KMS-11 (cell line): Measurements from ENCODE around the gene MACROD2.

Experiments
- H2AFZ ChIP-seq: fragments of 200-600 bp; sonication (generic); 2 replicates; pipeline ENCODE4 v1.6.1; 2016; ENCODE audit warnings: antibody characterized with exemption, mixed run types, low read depth
- H3K27ac ChIP-seq: fragments of 200-600 bp; sonication (generic); 2 replicates; pipeline ENCODE4 v1.6.1; 2016; ENCODE audit warnings: mild to moderate bottlenecking, mixed run types
- H3K27me3 ChIP-seq: fragments of 200-600 bp; sonication (generic); 2 replicates; pipeline ENCODE4 v1.6.1; 2017; ENCODE audit warnings: mild to moderate bottlenecking, low read depth, mixed run types, moderate library complexity; ENCODE audit not compliant: insufficient read depth
- H3K36me3 ChIP-seq: fragments of 200-600 bp; sonication (generic); 2 replicates; pipeline ENCODE4 v1.6.1; 2017; ENCODE audit warnings: mild to moderate bottlenecking, mixed run types; ENCODE audit not compliant: insufficient read depth
- H3K4me1 ChIP-seq: fragments of 200-600 bp; sonication (generic); 2 replicates; pipeline ENCODE4 v1.6.1; 2016; ENCODE audit warnings: mild to moderate bottlenecking, low read depth, mixed run types; ENCODE audit not compliant: poor library complexity, severe bottlenecking
- H3K4me2 ChIP-seq: fragments of 200-600 bp; sonication (generic); 2 replicates; pipeline ENCODE4 v1.7.0; 2016; ENCODE audit warnings: mild to moderate bottlenecking, mixed run types
- H3K4me3 ChIP-seq: fragments of 200-600 bp; sonication (generic); IDR thresholded peaks from 2 replicates; pipeline ENCODE4 v1.6.1; 2017; ENCODE audit warnings: low read depth, low read length, mixed read lengths; ENCODE audit not compliant: insufficient read depth
- H3K79me2 ChIP-seq: fragments of 200-600 bp; sonication (generic); 2 replicates; pipeline ENCODE4 v1.6.1; 2016; ENCODE audit warnings: low read depth, mixed run types; ENCODE audit not compliant: insufficient read depth
- H3K9ac ChIP-seq: fragments of 200-600 bp; sonication (generic); 2 replicates; pipeline ENCODE4 v1.6.1; 2016; ENCODE audit warnings: mild to moderate bottlenecking, mixed run types
- H4K20me1 ChIP-seq: fragments of 200-600 bp; sonication (generic); 2 replicates; pipeline ENCODE4 v1.6.1; 2016; ENCODE audit warnings: mild to moderate bottlenecking, mixed run types; ENCODE audit not compliant: insufficient read depth
- TF ChIP-seq, protein P1 (sequence below): fragments of 200-600 bp; sonication (generic); conservative IDR thresholded peaks from 2 replicates; pipeline ENCODE4 v1.6.1; 2017; ENCODE audit warnings: low read depth, mild to moderate bottlenecking, antibody characterized with exemption, low read length, moderate library complexity, mixed read lengths

MACROD2 gene

DNA sequence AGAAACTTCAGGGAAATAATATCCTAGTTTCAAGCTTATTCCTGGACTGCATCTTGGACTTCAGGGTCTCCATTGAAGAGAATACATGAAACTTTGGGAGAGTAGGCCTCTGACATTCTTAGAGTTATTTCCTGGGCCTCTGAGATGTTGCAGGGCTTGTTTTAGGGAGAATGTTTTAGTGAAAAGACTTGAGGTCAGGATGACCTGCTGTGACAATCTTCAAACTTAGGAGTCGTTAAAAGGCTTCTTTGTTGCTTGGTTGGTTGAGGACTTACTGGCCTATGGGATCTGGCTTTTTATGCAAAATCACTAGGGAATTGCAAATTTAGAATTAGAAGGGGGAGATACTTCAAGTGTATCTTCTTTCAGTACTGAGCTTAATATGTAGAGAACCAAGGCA is 955.3 kb downstream of the MACROD2 start:
- Histone ChIP-seq H4K20me1 (no peaks in the 10 kb centered on the region), H3K27ac (no peak overlapping the region), H2AFZ (no peak overlapping the region), H3K4me2 (no peak overlapping the region), H3K36me3 (no peaks in the 10 kb centered on the region), H3K4me3 (no peak overlapping the region), H3K4me1 (no peaks in the 10 kb centered on the region), H3K79me2 (no peaks in the 10 kb centered on the region), H3K27me3 (no peaks in the 10 kb centered on the region), H3K9ac (no peak overlapping the region)
- TF ChIP-seq, protein P1, sequence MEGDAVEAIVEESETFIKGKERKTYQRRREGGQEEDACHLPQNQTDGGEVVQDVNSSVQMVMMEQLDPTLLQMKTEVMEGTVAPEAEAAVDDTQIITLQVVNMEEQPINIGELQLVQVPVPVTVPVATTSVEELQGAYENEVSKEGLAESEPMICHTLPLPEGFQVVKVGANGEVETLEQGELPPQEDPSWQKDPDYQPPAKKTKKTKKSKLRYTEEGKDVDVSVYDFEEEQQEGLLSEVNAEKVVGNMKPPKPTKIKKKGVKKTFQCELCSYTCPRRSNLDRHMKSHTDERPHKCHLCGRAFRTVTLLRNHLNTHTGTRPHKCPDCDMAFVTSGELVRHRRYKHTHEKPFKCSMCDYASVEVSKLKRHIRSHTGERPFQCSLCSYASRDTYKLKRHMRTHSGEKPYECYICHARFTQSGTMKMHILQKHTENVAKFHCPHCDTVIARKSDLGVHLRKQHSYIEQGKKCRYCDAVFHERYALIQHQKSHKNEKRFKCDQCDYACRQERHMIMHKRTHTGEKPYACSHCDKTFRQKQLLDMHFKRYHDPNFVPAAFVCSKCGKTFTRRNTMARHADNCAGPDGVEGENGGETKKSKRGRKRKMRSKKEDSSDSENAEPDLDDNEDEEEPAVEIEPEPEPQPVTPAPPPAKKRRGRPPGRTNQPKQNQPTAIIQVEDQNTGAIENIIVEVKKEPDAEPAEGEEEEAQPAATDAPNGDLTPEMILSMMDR: no peak

DNA sequence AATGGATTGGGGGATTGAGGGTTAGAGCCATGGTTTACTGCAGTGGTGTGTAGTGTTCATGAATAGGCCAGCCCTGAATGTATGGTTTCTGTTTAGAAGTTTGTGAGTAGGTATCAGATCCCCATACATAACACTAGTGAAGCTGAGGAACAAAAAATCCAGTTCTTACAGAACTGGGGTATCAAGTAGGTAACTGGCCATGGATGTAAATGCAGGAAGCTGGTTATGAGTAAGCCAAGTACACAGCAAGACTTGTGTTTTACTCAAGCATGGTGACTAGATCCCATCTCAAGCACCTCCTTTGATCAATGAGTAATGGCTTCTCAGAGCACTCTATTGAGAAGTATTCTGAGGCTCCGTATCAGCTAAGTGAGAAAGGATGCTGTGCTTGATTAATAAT is 955.8 kb downstream of the MACROD2 start:
- no peak overlapping the region for H3K9ac ChIP-seq
- no peaks in the 10 kb centered on the region for H3K4me1 ChIP-seq
- no peaks in the 10 kb centered on the region for H3K79me2 ChIP-seq
- H3K4me2 ChIP-seq: no peak overlapping the region
- TF ChIP-seq, protein P1: no peak
- no peak overlapping the region for H3K4me3 ChIP-seq
- H4K20me1 ChIP-seq: no peaks in the 10 kb centered on the region
- H3K36me3 ChIP-seq: no peaks in the 10 kb centered on the region
- H3K27me3 ChIP-seq: no peaks in the 10 kb centered on the region
- H2AFZ ChIP-seq: no peak overlapping the region
- H3K27ac ChIP-seq: no peak overlapping the region

DNA sequence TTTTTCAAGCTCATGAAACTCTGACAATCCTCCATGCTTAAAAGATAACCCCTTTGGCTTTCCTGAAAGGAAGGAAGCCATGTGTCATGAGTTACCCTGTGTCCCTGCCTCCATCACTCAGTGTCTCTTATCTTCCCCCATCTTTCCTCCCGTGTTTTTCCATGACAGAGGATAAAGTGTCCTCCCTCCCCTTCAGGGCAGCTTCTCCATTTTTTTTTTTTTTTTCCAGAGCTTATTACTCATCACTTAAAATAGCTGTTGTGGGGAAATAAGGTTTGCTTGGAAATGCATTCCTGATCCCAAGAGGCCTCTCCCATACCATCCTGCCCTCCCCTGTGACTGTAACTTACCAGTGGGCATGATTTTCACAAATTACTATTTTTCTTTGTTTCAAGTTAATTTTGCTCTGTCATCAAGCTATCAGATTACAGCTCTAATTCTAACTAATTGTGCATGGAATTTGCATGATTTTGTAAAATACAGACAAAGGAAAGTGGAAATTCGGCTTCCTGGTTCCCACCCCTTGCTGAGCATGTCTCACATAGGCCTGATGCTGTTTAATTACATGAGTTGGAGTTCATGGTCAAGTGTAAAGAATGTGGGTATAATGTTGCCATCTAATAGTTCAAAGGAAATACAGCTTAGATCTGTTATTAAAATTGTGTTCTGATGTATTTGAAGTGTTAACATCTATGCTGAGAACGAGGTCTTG is 956.5 kb downstream of the MACROD2 start:
- TF ChIP-seq, protein P1: no peak
- H3K79me2 ChIP-seq: no peaks in the 10 kb centered on the region
- no peak overlapping the region for H3K27ac ChIP-seq
- H3K36me3 ChIP-seq: no peaks in the 10 kb centered on the region
- H3K4me1 ChIP-seq: no peaks in the 10 kb centered on the region
- H3K27me3 ChIP-seq: no peaks in the 10 kb centered on the region
- H2AFZ ChIP-seq: no peak overlapping the region
- H3K9ac ChIP-seq: no peak overlapping the region
- H4K20me1 ChIP-seq: no peaks in the 10 kb centered on the region
- H3K4me2 ChIP-seq: no peak overlapping the region
- no peak overlapping the region for H3K4me3 ChIP-seq

DNA sequence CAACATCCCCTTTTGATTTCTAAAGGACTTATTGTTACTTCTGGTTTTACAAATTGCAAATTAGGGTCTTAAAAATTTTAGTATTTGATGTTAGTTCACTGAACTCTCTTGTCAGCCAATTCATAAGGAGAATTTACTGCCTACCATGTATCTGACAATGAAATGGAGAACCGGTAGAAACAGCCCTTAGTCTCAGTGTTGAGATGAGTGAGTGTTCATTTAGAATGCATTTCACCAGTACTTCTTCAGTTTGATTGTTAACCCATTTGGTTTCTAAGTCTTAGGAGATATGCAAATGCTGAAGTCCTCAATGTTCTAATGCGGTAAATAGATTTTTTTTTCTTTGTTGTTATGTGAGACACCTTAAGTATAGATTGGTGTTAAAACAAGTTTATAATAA is 958.4 kb downstream of the MACROD2 start:
- no peak overlapping the region for H3K4me3 ChIP-seq
- H2AFZ ChIP-seq: no peak overlapping the region
- TF ChIP-seq, protein P1: no peak
- H3K27ac ChIP-seq: no peak overlapping the region
- no peak overlapping the region for H3K4me2 ChIP-seq
- H3K4me1 ChIP-seq: no peaks in the 10 kb centered on the region
- no peaks in the 10 kb centered on the region for H4K20me1 ChIP-seq
- H3K79me2 ChIP-seq: no peaks in the 10 kb centered on the region
- H3K27me3 ChIP-seq: no peaks in the 10 kb centered on the region
- no peak overlapping the region for H3K9ac ChIP-seq
- H3K36me3 ChIP-seq: no peaks in the 10 kb centered on the region
